HEK293 (cell line): ENCODE data around the gene RPS6KC1.

Source experiments
- CTCF ChIA-PET: fragments of 350-600 bp; formaldehyde crosslinking; extraction: SDS; loops from one replicate; lab custom pipeline; 2021; ENCODE audit warnings: antibody characterized with exemption; lab: Yijun Ruan, JAX
- POLR2A ChIA-PET: fragments of 300-600 bp; formaldehyde crosslinking; extraction: SDS; loops from one replicate; lab custom pipeline; 2020; ENCODE audit warnings: antibody characterized with exemption, inconsistent platforms; lab: Yijun Ruan, JAX
- H3K27ac ChIP-seq: fragments of 200-500 bp; sonication (Bioruptor generic); 2 replicates; pipeline ENCODE4 v1.5.1; 2014; ENCODE audit warnings: low read depth, low read length, control low read depth, inconsistent platforms; ENCODE audit errors: extremely low read depth
- H3K36me3 ChIP-seq, 2 experiments: fragments of 200-500 bp in 1 of 2; sonication (Bioruptor generic) in 1 of 2; 1 replicate in 1 of 2; 2 replicates in 1 of 2; pipeline ENCODE4 v1.5.1; 2014 to 2017; ENCODE audit warnings: inconsistent platforms in 2 of 2, low read length in 2 of 2; ENCODE audit not compliant: control insufficient read depth in 2 of 2, insufficient read depth in 1 of 2
- H3K4me1 ChIP-seq: fragments of 200-500 bp; sonication (Bioruptor generic); 2 replicates; pipeline ENCODE4 v1.5.1; 2014; ENCODE audit warnings: mild to moderate bottlenecking, low read length, inconsistent platforms; ENCODE audit not compliant: control insufficient read depth, insufficient read depth
- H3K4me3 ChIP-seq: 2 replicates; pipeline ENCODE4 v1.5.1; 2011; ENCODE audit warnings: low read depth, mild to moderate bottlenecking, control low read depth, low read length, moderate library complexity
- H3K9me3 ChIP-seq: fragments of 200-500 bp; sonication (Bioruptor generic); 2 replicates; pipeline ENCODE4 v1.5.1; 2014; ENCODE audit warnings: low read depth, low read length, inconsistent platforms; ENCODE audit not compliant: control insufficient read depth, insufficient read depth
- AEBP2 ChIP-seq: fragments of 450-650 bp; formaldehyde crosslinking; IDR thresholded peaks from 2 replicates; pipeline ENCODE4 v1.5.1; 2016; ENCODE audit warnings: missing biosample characterization, missing genetic modification characterization, borderline replicate concordance
- GLIS2 ChIP-seq: fragments of 450-650 bp; formaldehyde crosslinking; IDR thresholded peaks from 2 replicates; pipeline ENCODE4 v1.5.1; 2016; ENCODE audit warnings: missing biosample characterization, missing genetic modification characterization
- IKZF3 ChIP-seq: fragments of 450-650 bp; IDR thresholded peaks from 2 replicates; pipeline ENCODE4 v1.5.0; 2018; ENCODE audit warnings: missing biosample characterization, mild to moderate bottlenecking, missing genetic modification characterization, moderate library complexity
- KLF9 ChIP-seq: fragments of 450-650 bp; formaldehyde crosslinking; IDR thresholded peaks from 2 replicates; pipeline ENCODE4 v1.5.1; 2016; ENCODE audit warnings: missing biosample characterization, missing genetic modification characterization, low read depth
- PBX3 ChIP-seq: sonication (generic); formaldehyde crosslinking; IDR thresholded peaks from 2 replicates; pipeline ENCODE4 v1.8.1; 2022; ENCODE audit warnings: mild to moderate bottlenecking, moderate library complexity, missing genetic modification reagents
- PRDM2 ChIP-seq: fragments of 450-650 bp; formaldehyde crosslinking; IDR thresholded peaks from 2 replicates; pipeline ENCODE4 v1.5.1; 2016; ENCODE audit warnings: missing biosample characterization, missing genetic modification characterization, borderline replicate concordance
- ZFP37 ChIP-seq: fragments of 450-650 bp; formaldehyde crosslinking; IDR thresholded peaks from 2 replicates; pipeline ENCODE4 v1.5.1; 2016; ENCODE audit warnings: missing biosample characterization, missing genetic modification characterization
- ZNF146 ChIP-seq: fragments of 450-650 bp; formaldehyde crosslinking; IDR thresholded peaks from 2 replicates; pipeline ENCODE4 v1.5.1; 2016; ENCODE audit warnings: missing biosample characterization, missing genetic modification characterization
- ZNF202 ChIP-seq: fragments of 450-650 bp; formaldehyde crosslinking; IDR thresholded peaks from 2 replicates; pipeline ENCODE4 v1.5.1; 2016; ENCODE audit warnings: missing biosample characterization, missing genetic modification characterization, borderline replicate concordance
- ZNF23 ChIP-seq: fragments of 450-650 bp; formaldehyde crosslinking; IDR thresholded peaks from 2 replicates; pipeline ENCODE4 v1.5.1; 2016; ENCODE audit warnings: missing biosample characterization, missing genetic modification characterization, borderline replicate concordance
- ZNF292 ChIP-seq: fragments of 450-650 bp; formaldehyde crosslinking; IDR thresholded peaks from 2 replicates; pipeline ENCODE4 v1.5.1; 2016; ENCODE audit warnings: low read depth, missing biosample characterization, missing genetic modification characterization, borderline replicate concordance
- ZNF449 ChIP-seq: fragments of 450-650 bp; formaldehyde crosslinking; IDR thresholded peaks from 2 replicates; pipeline ENCODE4 v1.5.1; 2017; ENCODE audit warnings: missing biosample characterization, mild to moderate bottlenecking, missing genetic modification characterization, moderate library complexity
- ZNF585B ChIP-seq: fragments of 450-650 bp; formaldehyde crosslinking; IDR thresholded peaks from 2 replicates; pipeline ENCODE4 v1.5.1; 2016; ENCODE audit warnings: missing biosample characterization, missing genetic modification characterization
- ZNF596 ChIP-seq: fragments of 450-650 bp; IDR thresholded peaks from 2 replicates; pipeline ENCODE4 v1.5.0; 2018; ENCODE audit warnings: missing biosample characterization, mild to moderate bottlenecking, missing genetic modification characterization, moderate library complexity
- TF ChIP-seq, protein P1 (sequence below): fragments of 450-650 bp; formaldehyde crosslinking; IDR thresholded peaks from 2 replicates; pipeline ENCODE4 v1.5.1; 2017; ENCODE audit warnings: missing biosample characterization, missing genetic modification characterization
- TF ChIP-seq, protein P2 (sequence below): fragments of 450-650 bp; formaldehyde crosslinking; IDR thresholded peaks from 2 replicates; pipeline ENCODE4 v1.5.1; 2016; ENCODE audit warnings: missing biosample characterization, missing genetic modification characterization

The RPS6KC1 gene

GRCh38 chr1:213066363-213066762 lies 15.3 kb downstream of the RPS6KC1 start:
- ChIA-PET POLR2A (no interaction called here), CTCF (no interaction called here)
- H3K4me3 ChIP-seq = no peak overlapping the region
- TF ChIP-seq ZNF146 (tag by site-specific recombination) = no peak
- TF ChIP-seq ZFP37 (tag by site-specific recombination) = no peak
- TF ChIP-seq, protein P1, sequence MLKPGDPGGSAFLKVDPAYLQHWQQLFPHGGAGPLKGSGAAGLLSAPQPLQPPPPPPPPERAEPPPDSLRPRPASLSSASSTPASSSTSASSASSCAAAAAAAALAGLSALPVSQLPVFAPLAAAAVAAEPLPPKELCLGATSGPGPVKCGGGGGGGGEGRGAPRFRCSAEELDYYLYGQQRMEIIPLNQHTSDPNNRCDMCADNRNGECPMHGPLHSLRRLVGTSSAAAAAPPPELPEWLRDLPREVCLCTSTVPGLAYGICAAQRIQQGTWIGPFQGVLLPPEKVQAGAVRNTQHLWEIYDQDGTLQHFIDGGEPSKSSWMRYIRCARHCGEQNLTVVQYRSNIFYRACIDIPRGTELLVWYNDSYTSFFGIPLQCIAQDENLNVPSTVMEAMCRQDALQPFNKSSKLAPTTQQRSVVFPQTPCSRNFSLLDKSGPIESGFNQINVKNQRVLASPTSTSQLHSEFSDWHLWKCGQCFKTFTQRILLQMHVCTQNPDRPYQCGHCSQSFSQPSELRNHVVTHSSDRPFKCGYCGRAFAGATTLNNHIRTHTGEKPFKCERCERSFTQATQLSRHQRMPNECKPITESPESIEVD (tag by site-specific recombination) = peak; percentile 20; the same call in 1 of the 2 replicates
- H3K36me3 ChIP-seq = no peaks in the 10 kb centered on the region
- no peaks in the 10 kb centered on the region for H3K4me1 ChIP-seq
- H3K9me3 ChIP-seq = no peaks in the 10 kb centered on the region
- no peak overlapping the region for H3K27ac ChIP-seq

DNA sequence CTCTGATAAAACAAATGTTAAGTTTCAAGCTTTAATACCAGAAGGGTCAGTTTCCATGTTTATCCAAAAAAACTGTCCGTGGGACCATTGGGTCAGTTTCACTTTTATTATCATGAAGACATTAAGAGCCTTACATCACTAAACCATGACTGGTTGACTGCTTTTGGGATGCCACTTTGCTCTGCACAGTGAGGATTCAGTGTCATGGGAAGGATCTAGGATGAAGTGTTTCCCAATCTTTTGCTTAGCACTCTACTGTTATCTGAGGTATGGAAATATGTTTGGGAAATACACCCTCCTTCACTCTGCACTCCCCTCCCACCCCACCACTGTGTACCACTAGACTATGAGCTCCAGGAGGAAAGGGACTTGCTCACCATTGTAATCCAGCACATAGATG lies 16.3 kb downstream of the RPS6KC1 start:
- Histone ChIP-seq H3K4me1 (no peaks in the 10 kb centered on the region), H3K9me3 (no peaks in the 10 kb centered on the region), H3K4me3 (no peak overlapping the region), H3K27ac (no peak overlapping the region), H3K36me3 (no peaks in the 10 kb centered on the region)
- POLR2A ChIA-PET = no interaction called here
- TF ChIP-seq ZNF596 (tag by site-specific recombination) (no peak), AEBP2 (no peak), ZNF449 (no peak), KLF9 (no peak), GLIS2 (tag by site-specific recombination) (no peak), PRDM2 (tag by site-specific recombination) (no peak), ZNF23 (tag by site-specific recombination) (no peak), ZNF585B (tag by site-specific recombination) (no peak), ZNF202 (no peak), IKZF3 (tag by site-specific recombination) (no peak), ZNF292 (tag by site-specific recombination) (no peak), PBX3 (CRISPR knock-in tag) (no peak)
- TF ChIP-seq, protein P2, sequence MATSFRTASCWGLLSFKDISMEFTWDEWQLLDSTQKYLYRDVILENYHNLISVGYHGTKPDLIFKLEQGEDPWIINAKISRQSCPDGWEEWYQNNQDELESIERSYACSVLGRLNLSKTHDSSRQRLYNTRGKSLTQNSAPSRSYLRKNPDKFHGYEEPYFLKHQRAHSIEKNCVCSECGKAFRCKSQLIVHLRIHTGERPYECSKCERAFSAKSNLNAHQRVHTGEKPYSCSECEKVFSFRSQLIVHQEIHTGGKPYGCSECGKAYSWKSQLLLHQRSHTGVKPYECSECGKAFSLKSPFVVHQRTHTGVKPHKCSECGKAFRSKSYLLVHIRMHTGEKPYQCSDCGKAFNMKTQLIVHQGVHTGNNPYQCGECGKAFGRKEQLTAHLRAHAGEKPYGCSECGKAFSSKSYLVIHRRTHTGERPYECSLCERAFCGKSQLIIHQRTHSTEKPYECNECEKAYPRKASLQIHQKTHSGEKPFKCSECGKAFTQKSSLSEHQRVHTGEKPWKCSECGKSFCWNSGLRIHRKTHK (tag by site-specific recombination) = no peak
- CTCF ChIA-PET = interaction anchor here (0.6 kb wide), 1 partner anchor 1591 kb away, joined by 3 read pairs; no protein-coding TSS in a partner anchor
